ENCODE measurements around the gene CCDC61. TPM values are rescaled to one million over a fixed set of nuclear protein-coding genes. Genes with fewer than 3 reads are reported as not detected.

CCDC61 gene
- total RNA-seq, result 3.6 and 5.6 TPM in 2 replicates

DNA sequence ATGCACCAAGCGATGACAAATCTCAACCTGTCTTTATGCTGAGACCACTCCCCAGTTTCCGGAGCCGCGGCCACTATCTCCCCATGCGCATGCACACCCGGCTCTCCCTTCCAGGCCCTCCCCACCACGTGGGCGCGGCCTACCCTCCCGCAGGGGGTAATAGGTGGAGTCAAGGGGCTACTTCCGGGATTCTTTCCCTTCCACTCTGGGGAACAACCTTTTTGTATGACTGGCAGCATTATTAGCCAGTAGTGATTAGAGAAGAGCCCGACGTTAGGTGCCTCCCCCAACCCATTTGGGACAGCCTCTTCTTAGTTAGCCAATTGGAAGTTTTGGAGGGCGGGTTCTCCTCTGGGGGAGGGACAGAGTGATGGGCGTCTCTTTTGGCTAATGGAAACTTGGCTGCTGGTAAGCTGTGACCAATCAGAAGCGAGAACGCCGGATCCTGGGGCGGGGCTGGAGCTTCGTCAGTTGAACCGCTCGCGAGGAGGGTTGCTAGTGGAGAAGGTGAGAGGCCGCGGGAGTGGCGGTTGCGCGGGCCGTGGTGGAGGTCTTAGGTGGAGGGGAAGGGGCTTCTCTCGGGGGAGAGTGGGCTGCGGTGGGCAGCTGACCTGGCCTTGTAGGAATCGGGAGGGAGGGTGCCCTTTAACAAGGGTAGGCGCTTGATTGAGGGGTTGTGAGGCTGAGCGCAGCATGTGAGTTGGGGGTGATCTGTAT, at the start of gene CCDC61:
CCDC61 (plus strand) TSS at position 470 of the 717 bp plus-strand sequence. CDS start 7,552 bp downstream, outside the sequence.

DNA sequence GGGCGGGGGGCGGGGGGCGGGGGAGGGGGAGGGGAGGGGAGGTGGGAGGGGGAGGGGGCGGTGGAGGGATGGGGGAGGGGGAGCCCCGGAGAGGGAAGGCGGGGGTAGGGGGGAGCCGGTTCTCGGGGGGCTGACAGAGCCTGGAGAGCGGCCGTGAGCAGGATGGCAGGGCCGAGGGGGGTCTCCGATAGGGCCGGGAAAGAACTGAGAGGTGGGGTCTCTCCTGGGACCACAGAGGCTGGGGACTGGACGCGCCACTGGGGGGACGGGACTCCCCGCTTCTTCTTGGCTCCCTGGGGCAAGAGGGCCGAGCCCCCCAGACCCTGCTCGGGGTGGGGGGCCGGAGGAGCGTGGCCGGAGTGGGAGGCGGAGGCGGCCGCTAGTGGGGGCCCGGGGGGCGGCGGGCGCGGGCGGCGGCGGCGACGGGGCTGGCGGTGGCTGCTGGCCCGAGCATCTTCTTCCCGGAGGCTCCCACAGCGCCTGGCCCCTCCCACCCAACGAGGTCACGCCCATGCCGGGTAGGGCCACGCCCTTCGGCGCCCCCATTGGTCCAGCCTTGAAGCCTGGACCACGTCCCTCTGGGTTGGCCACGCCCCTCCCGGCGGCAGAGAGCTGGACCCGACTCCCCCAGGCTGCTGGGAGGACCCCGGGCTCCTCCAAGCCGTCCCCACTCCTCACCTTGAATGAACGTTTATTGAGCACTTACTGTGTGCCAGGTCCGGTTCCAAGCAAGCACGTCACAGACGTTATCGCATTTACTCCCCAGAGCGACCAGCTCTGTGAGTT, 21.5 kb upstream of the CCDC61 start, which contains the start of gene NOVA2:
NOVA2 (minus strand) TSS at position 313 of the 786 bp plus-strand sequence. CDS start 514 bp downstream, outside the sequence.

GRCh38 chr19:46022431-46023310, 27.4 kb downstream of the CCDC61 start, which contains the start of gene PGLYRP1:
Gene PGLYRP1, minus strand, starts transcription at chr19:46023053. Its CDS starts 32 bp downstream, at chr19:46023021.

DNA sequence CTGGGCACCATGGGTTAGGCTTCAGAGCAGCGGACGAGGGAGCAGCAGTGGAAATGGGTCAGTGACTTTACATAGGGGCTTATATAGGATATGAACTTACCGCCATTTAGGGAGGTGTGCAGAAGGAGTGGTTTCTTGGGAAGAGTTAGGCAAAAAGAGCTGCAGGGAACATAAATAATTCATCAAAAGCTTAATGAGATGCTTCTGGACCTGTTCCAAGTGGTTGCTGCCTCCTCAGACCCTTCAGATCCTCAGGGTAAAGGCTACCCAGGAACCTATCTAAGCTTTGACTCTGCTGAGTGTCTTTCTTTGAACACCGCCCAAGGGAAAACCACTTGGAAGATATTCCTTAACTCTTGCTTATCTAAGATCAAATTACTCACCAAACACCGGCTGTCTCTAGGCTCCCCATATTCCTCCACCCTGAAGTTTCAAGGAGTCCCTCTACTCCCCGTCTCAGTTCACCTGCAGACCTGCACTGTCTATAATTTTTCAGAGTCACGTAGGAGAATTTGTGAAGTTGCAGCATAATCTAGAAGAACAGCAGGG, 45.8 kb downstream of the CCDC61 start, which contains the start of gene IGFL4:
IGFL4 (minus strand) TSS at position 51 of the 549 bp plus-strand sequence; CDS start at position 11, 40 bp downstream.

Other genes with a start within 250 kb of the CCDC61 start
- gene SIX5, start 226.2 kb upstream of the CCDC61 start, total RNA-seq, result 4.1 and 4.6 TPM in 2 replicates
- 5.6 and 6.1 TPM in 2 replicates for gene DMPK, start 213.0 kb upstream of the CCDC61 start, total RNA-seq
- gene DMWD, start 202.6 kb upstream of the CCDC61 start, total RNA-seq, result 19.3 and 21.1 TPM in 2 replicates
- gene RSPH6A, start 180.2 kb upstream of the CCDC61 start, total RNA-seq, result under 0.01 and 0.11 TPM in 2 replicates
- gene SYMPK, start 132.3 kb upstream of the CCDC61 start, total RNA-seq, result 24.0 and 24.1 TPM in 2 replicates
- 0.09 TPM in 1 of 2 replicates, not detected in the other for gene FOXA3, start 131.1 kb upstream of the CCDC61 start, total RNA-seq
- 16.6 and 18.0 TPM in 2 replicates for gene IRF2BP1, start 109.3 kb upstream of the CCDC61 start, total RNA-seq
- gene MYPOP, start 92.9 kb upstream of the CCDC61 start, total RNA-seq, result 0.76 and 0.86 TPM in 2 replicates
- not detected in 2 replicates for gene NANOS2, start 80.7 kb upstream of the CCDC61 start, total RNA-seq
- gene NOVA2, start 21.6 kb upstream of the CCDC61 start, total RNA-seq, result 3.7 and 6.4 TPM in 2 replicates
- gene PGLYRP1, start 27.6 kb downstream of the CCDC61 start, total RNA-seq, result not detected in 2 replicates
- not detected in 2 replicates for gene IGFL4, start 45.5 kb downstream of the CCDC61 start, total RNA-seq
- gene IGFL3, start 129.2 kb downstream of the CCDC61 start, total RNA-seq, result not detected in 2 replicates
- not detected in 2 replicates for gene IGFL2, start 152.8 kb downstream of the CCDC61 start, total RNA-seq
- not detected in 2 replicates for gene IGFL1, start 234.3 kb downstream of the CCDC61 start, total RNA-seq

All from dermis lymphatic vessel endothelial cell (primary cell).